CD4-positive, alpha-beta T cell treated with Interleukin-15 for 4 hours (primary cell): ENCODE results near the gene MALRD1.

ENCODE experiments used
- DNase-seq: peaks from one replicate; pipeline ENCODE4 v3.0.0-alpha.2; 2020; ENCODE audit warnings: low spot score

Gene MALRD1

GRCh38 chr10:19782430-19783089, 734.0 kb downstream of the MALRD1 start:
- no peak for DNase-seq

GRCh38 chr10:19783721-19784120, 735.1 kb downstream of the MALRD1 start:
- no peak for DNase-seq
